HG02588 (cell line): ENCODE data around the gene EIF2S3.
A peak's percentile ranks its signal among the peaks of the same experiment; 100 is the strongest.
"Not testable (repeated sequence)": the region's sequence is repeated elsewhere in the genome, so short reads cannot be mapped to it uniquely, and the experiment has no call there.

Experiments
- ATAC-seq: cut with Tn5 transposase; IDR thresholded peaks from one replicate; pipeline ENCODE4 v1.9.1; 2021; ENCODE audit warnings: mild to moderate bottlenecking, moderate library complexity; ENCODE audit not compliant: unreplicated experiment

The EIF2S3 gene

GRCh38 chrX:24049643-24050042, 5.1 kb upstream of the EIF2S3 start:
- ATAC-seq = not testable (repeated sequence)

GRCh38 chrX:24050522-24051318, 4.0 kb upstream of the EIF2S3 start:
- ATAC-seq = not testable (repeated sequence)

- ATAC-seq = peak; percentile 17
Measured at GRCh38 chrX:24055043-24055356, 244 bp downstream of the EIF2S3 start.

- no peak for ATAC-seq
Measured at GRCh38 chrX:24063488-24063887, 8.7 kb downstream of the EIF2S3 start.

DNA sequence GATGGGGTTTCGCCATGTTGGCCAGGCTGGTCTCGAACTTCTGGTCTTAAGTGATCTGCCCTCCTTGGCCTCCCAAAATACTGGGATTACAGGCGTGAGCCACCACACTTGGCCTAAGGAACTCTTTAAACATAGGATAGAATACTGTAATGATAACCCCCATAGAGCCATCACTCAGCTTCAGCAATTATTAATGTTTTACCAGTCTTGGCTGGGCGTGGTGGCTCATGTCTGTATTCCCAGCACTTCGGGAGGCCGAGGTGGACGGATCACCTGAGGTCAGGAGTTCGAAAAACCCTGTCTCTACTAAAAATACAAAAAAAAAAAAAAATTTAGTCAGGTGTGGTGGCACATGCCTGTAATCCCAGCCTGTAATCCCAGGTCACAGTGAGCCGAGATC, 15.1 kb downstream of the EIF2S3 start:
- no peak for ATAC-seq

- ATAC-seq = no peak
Measured at GRCh38 chrX:24079411-24079810, 24.7 kb downstream of the EIF2S3 start.

- not testable (repeated sequence) for ATAC-seq
Measured at GRCh38 chrX:24080245-24080644, 25.5 kb downstream of the EIF2S3 start.

DNA sequence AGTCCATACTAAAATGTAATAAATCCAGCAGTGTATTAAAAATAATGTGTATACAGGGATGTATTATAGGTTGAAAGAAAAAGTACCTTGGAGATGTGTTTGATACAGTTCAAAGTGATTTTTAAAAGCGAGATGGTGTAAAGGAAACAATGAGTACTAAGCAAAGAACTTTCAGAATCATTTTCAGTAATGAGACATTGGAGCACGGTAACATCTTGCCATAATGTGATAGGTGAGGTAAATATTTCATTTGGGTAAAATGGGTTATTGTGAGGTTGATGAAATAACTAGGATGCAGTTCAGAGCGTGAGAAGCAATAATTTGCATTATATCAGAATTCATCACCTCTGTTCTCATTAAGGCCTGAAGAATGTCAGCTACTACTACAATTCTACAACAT, 25.9 kb downstream of the EIF2S3 start:
- no peak for ATAC-seq

- no peak for ATAC-seq
Measured at GRCh38 chrX:24081661-24082154, 27.0 kb downstream of the EIF2S3 start.

DNA sequence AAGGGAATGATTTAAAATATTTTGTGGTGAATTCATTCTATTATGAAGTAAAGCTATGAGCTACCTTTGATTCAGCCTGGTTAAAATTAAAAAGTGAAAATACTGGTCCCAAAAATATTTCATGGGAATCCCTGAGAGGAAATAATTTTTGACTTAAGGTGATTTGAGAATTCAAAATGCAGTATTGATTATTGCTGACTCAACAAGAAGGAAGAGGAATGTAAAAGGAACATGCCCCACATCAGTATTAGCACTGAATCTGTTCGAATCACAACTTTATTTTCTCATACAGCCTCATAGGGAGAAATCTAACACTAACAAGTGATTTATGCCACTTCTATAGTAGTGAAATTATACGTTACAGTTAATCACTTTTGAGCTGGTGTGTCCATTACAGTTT, 27.7 kb downstream of the EIF2S3 start:
- ATAC-seq = no peak

GRCh38 chrX:24085101-24085500, 30.3 kb downstream of the EIF2S3 start:
- no peak for ATAC-seq

DNA sequence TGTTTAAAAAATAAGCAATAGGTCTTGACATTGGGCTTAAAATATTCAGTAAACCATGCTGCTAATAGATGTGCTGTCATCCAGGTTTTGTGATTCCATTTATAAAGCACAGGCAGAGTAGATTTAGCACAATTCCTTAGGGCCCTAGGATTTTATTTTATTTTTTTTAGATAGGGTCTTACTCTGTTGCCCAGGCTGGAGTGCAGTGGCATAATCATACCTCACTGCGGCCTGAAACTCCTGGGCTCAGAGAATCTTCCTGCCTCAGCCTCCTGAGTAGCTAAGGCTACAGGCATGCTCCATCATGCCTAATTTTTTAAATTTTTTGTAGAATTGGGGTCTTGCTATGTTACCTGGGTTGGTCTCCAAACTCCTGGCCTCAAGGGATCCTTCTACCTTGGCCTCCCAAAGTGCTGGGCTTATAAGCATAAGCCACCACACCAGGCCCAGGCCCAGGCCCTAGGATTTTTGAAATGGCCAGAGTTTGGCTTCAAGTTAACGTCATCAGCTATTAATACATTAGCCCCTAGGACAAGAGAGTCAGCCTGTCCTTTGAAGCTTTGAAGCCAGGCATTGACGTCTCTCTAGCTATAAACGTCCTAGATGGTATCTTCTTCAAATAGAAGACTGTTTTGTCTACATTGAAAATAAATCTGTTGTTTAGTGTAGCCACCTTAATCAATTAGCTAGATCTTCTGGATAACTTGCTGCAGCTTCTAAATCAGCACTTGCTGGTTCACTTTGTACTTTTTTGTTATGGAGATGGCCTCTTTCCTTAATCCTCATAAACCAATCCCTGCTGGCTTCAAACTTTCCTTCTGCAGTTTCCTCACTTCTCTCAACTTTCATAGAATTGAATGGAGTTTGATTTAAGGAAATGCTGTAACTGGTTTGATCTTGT, 35.8 kb downstream of the EIF2S3 start:
- ATAC-seq = no peak

GRCh38 chrX:24093746-24094145, 39.0 kb downstream of the EIF2S3 start:
- ATAC-seq = no peak

- ATAC-seq = no peak
Measured at GRCh38 chrX:24097741-24098260, 43.0 kb downstream of the EIF2S3 start.

DNA sequence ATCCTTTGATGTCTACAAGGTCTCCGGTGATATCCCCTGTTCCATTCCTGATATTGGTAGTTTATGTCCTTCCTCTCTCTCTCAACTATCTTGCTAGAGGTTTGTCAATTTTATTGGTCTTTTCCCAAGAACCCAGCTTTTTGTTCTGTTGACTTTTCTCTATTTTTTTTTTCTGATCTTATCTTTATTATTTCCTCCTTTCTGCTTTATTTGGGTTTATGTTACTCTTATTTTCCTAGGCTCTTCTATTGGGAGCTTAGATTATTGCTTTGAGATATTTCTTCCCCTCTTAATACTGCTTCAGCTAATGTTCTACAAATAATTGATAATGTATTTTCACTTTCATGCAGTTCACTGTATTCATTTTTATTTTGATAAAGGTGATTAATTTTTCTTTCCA, 44.2 kb downstream of the EIF2S3 start:
- no peak for ATAC-seq

GRCh38 chrX:24099394-24099793, 44.6 kb downstream of the EIF2S3 start:
- ATAC-seq = no peak

GRCh38 chrX:24100713-24101112, 46.0 kb downstream of the EIF2S3 start:
- ATAC-seq = no peak

DNA sequence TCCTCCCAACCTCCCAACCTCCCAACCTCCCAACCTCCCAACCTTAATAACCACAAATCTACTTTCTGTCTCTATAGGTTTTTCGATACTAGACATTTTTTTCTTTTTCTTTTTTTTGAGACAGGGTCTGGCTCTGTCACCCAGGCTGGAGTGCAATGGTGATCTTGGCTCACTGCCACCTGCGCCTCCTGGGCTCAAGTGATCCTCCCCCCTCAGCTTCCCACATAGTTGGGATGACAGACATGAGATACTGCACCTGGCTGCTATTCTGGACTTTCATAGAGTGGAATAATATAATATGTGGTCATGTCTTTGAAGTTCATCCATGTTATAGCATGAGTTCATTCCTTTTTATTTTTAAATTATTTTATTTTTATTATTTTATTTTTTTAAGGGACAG, 55.3 kb downstream of the EIF2S3 start:
- no peak for ATAC-seq

DNA sequence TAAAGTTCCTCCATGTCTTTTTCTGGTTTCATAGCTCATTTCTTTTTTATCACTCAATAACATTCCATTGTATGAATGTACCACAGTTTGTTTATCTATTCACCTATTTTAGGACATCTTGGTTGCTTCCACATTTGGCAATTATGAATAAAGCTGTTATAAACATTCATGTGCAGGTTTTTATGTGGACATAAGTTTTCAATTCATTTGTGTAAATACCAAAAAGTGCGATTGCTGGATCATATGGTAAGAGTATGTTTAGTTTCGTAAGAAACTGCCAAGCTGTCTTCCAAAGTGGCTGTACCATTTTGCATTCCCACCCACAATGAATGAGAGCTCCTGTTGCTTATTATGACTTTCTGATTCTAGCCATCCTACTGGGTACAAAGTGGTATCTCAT, 58.4 kb downstream of the EIF2S3 start:
- ATAC-seq = no peak

DNA sequence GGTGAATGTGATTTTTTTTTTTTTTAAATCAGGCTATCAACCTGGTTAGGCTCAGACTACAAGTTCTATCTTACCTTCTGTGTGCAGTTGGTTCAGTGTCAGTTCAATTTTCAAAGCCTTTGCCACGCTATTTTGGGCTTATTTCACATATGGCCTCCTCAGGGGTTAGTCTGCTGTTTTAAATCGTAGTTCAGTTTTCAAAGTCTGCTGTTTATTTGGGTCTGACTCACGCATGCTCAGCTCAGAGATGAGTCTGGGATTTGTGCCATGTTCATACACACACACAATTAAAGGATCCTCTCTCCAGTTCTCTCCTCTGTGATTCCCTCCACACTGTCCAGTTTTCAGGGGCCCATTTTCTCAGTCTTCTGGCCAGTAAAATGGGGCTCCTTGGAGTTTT, 62.5 kb downstream of the EIF2S3 start:
- no peak for ATAC-seq

GRCh38 chrX:24124244-24124799, 69.6 kb downstream of the EIF2S3 start:
- no peak for ATAC-seq
